ENCODE data around the gene IL4R.

IL4R gene

GRCh38 chr16:27333104-27333503 is 19.3 kb downstream of the IL4R start:
- Histone ChIP-seq H3K9me3 (replicated peaks; ENCODE audit: insufficient read depth, low read length) (no peaks in the 10 kb centered on the region), H3K36me3 (replicated peaks; ENCODE audit: insufficient read depth, low read length) (no peaks in the 10 kb centered on the region), H3K9ac (ENCODE audit: low read length) (no peak overlapping the region), H3K4me3 (ENCODE audit: low read length) (no peak overlapping the region), H3K27me3 (replicated peaks; ENCODE audit: insufficient read depth, low read length) (no peaks in the 10 kb centered on the region), H3K79me2 (ENCODE audit: low read length) (no peaks in the 10 kb centered on the region), H3K4me1 (ENCODE audit: low read length) (no peaks in the 10 kb centered on the region), H3K9me2 (replicated peaks; ENCODE audit: insufficient read depth, low read length) (no peaks in the 10 kb centered on the region), H3K27ac (ENCODE audit: low read length) (no peak overlapping the region), H2AFZ (ENCODE audit: low read length) (no peak overlapping the region), H3F3A (ENCODE audit: insufficient read depth, low read length) (no peaks in the 10 kb centered on the region), H4K20me1 (ENCODE audit: insufficient read depth, low read length) (no peaks in the 10 kb centered on the region), H3K4me2 (ENCODE audit: low read depth, low read length) (no peak overlapping the region)
- TF ChIP-seq, protein P1, sequence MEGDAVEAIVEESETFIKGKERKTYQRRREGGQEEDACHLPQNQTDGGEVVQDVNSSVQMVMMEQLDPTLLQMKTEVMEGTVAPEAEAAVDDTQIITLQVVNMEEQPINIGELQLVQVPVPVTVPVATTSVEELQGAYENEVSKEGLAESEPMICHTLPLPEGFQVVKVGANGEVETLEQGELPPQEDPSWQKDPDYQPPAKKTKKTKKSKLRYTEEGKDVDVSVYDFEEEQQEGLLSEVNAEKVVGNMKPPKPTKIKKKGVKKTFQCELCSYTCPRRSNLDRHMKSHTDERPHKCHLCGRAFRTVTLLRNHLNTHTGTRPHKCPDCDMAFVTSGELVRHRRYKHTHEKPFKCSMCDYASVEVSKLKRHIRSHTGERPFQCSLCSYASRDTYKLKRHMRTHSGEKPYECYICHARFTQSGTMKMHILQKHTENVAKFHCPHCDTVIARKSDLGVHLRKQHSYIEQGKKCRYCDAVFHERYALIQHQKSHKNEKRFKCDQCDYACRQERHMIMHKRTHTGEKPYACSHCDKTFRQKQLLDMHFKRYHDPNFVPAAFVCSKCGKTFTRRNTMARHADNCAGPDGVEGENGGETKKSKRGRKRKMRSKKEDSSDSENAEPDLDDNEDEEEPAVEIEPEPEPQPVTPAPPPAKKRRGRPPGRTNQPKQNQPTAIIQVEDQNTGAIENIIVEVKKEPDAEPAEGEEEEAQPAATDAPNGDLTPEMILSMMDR (IDR thresholded peaks at IDR 0.05; ENCODE audit: low read length) = no peak
- TF ChIP-seq EZH2 (optimal IDR thresholded peaks at IDR 0.05; ENCODE audit: low read depth, low read length) = no peak
- no peak for TF ChIP-seq EZH2phosphoT487 (IDR thresholded peaks at IDR 0.05; ENCODE audit: low read length)
- no peak for DNase-seq

- no peak for TF ChIP-seq EZH2 (optimal IDR thresholded peaks at IDR 0.05; ENCODE audit: low read depth, low read length)
- TF ChIP-seq EZH2phosphoT487 (IDR thresholded peaks at IDR 0.05; ENCODE audit: low read length) = no peak
- TF ChIP-seq, protein P1 (IDR thresholded peaks at IDR 0.05; ENCODE audit: low read length) = no peak
- Histone ChIP-seq H2AFZ (ENCODE audit: low read length) (no peak overlapping the region), H3K4me2 (ENCODE audit: low read depth, low read length) (no peak overlapping the region), H3K79me2 (ENCODE audit: low read length) (no peaks in the 10 kb centered on the region), H3K9me2 (replicated peaks; ENCODE audit: insufficient read depth, low read length) (no peaks in the 10 kb centered on the region), H3K36me3 (replicated peaks; ENCODE audit: insufficient read depth, low read length) (no peaks in the 10 kb centered on the region), H3K9ac (ENCODE audit: low read length) (no peak overlapping the region), H3K27ac (ENCODE audit: low read length) (no peak overlapping the region), H3F3A (ENCODE audit: insufficient read depth, low read length) (no peaks in the 10 kb centered on the region), H3K27me3 (replicated peaks; ENCODE audit: insufficient read depth, low read length) (no peaks in the 10 kb centered on the region), H4K20me1 (ENCODE audit: insufficient read depth, low read length) (no peaks in the 10 kb centered on the region), H3K9me3 (replicated peaks; ENCODE audit: insufficient read depth, low read length) (no peaks in the 10 kb centered on the region), H3K4me3 (ENCODE audit: low read length) (no peak overlapping the region), H3K4me1 (ENCODE audit: low read length) (no peaks in the 10 kb centered on the region)
- no peak for DNase-seq
Observed at GRCh38 chr16:27333549-27333948, 19.8 kb downstream of the IL4R start.

DNA sequence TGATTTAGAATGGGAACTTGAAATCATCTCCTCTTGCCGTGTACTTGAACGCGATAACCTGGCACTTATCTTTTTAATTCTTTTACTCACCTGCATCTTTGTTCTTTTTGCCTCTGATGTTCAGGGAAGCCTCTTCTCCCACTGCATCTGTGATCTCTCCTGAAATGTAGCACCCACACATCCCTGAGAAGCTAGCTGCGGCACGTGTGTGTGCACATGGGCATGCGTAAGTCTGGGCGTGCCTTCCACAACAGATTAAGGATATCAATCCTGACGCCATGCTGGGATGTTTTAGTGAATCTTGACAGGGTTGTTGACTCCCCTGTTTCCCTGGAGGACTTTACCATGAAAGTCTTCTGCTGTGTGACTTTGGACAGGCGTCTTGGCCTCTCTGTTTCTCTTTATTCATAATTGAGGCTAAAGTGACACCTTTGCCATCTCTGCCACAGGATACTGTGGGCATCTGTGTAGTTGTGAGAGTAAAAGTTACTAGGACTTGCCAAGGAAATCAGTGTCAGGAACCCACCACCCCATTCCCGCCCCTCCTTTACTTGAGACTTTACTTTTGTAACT is 20.5 kb downstream of the IL4R start:
- Histone ChIP-seq H4K20me1 (ENCODE audit: insufficient read depth, low read length) (no peaks in the 10 kb centered on the region), H3K9me2 (replicated peaks; ENCODE audit: insufficient read depth, low read length) (no peaks in the 10 kb centered on the region), H3K4me3 (ENCODE audit: low read length) (no peak overlapping the region), H3K36me3 (replicated peaks; ENCODE audit: insufficient read depth, low read length) (no peaks in the 10 kb centered on the region), H3F3A (ENCODE audit: insufficient read depth, low read length) (no peaks in the 10 kb centered on the region), H3K27ac (ENCODE audit: low read length) (no peak overlapping the region), H3K79me2 (ENCODE audit: low read length) (no peaks in the 10 kb centered on the region), H3K27me3 (replicated peaks; ENCODE audit: insufficient read depth, low read length) (no peaks in the 10 kb centered on the region), H2AFZ (ENCODE audit: low read length) (no peak overlapping the region), H3K4me1 (ENCODE audit: low read length) (no peaks in the 10 kb centered on the region), H3K9me3 (replicated peaks; ENCODE audit: insufficient read depth, low read length) (no peaks in the 10 kb centered on the region), H3K4me2 (ENCODE audit: low read depth, low read length) (no peak overlapping the region), H3K9ac (ENCODE audit: low read length) (no peak overlapping the region)
- TF ChIP-seq, protein P1 (IDR thresholded peaks at IDR 0.05; ENCODE audit: low read length) = no peak
- TF ChIP-seq EZH2phosphoT487 (IDR thresholded peaks at IDR 0.05; ENCODE audit: low read length) (no peak), EZH2 (optimal IDR thresholded peaks at IDR 0.05; ENCODE audit: low read depth, low read length) (no peak)
- DNase-seq = no peak
